Ishikawa (cell line): ENCODE results near the gene PSMA7.

Experiments
- CREB1 ChIP-seq: IDR thresholded peaks from 2 replicates; pipeline ENCODE4 v1.6.1; 2012; ENCODE audit warnings: low read depth
- EP300 ChIP-seq: IDR thresholded peaks from 2 replicates; pipeline ENCODE4 v1.6.1; 2012; ENCODE audit warnings: borderline replicate concordance
- FOXM1 ChIP-seq: IDR thresholded peaks from 2 replicates; pipeline ENCODE4 v1.6.1; 2012; ENCODE audit warnings: low read depth, borderline replicate concordance
- RAD21 ChIP-seq: IDR thresholded peaks from 2 replicates; pipeline ENCODE4 v1.6.1; 2012; ENCODE audit warnings: low read depth
- TAF1 ChIP-seq: IDR thresholded peaks from 2 replicates; pipeline ENCODE4 v1.6.1; 2012; ENCODE audit warnings: low read depth, mild to moderate bottlenecking
- TCF12 ChIP-seq: IDR thresholded peaks from 2 replicates; pipeline ENCODE4 v1.6.1; 2012; ENCODE audit warnings: low read depth
- TEAD4 ChIP-seq: IDR thresholded peaks from 2 replicates; pipeline ENCODE4 v1.6.1; 2012
- ZBTB7A ChIP-seq: IDR thresholded peaks from 2 replicates; pipeline ENCODE4 v1.6.1; 2012; ENCODE audit warnings: low read depth
- TF ChIP-seq, protein P1 (sequence below): IDR thresholded peaks from 2 replicates; pipeline ENCODE4 v1.6.1; 2012; ENCODE audit warnings: low read depth, mild to moderate bottlenecking
- TF ChIP-seq, protein P2 (sequence below): IDR thresholded peaks from 2 replicates; pipeline ENCODE4 v1.6.1; 2012
- TF ChIP-seq, protein P3 (sequence below): IDR thresholded peaks from 2 replicates; pipeline ENCODE4 v1.6.1; 2012

DNA sequence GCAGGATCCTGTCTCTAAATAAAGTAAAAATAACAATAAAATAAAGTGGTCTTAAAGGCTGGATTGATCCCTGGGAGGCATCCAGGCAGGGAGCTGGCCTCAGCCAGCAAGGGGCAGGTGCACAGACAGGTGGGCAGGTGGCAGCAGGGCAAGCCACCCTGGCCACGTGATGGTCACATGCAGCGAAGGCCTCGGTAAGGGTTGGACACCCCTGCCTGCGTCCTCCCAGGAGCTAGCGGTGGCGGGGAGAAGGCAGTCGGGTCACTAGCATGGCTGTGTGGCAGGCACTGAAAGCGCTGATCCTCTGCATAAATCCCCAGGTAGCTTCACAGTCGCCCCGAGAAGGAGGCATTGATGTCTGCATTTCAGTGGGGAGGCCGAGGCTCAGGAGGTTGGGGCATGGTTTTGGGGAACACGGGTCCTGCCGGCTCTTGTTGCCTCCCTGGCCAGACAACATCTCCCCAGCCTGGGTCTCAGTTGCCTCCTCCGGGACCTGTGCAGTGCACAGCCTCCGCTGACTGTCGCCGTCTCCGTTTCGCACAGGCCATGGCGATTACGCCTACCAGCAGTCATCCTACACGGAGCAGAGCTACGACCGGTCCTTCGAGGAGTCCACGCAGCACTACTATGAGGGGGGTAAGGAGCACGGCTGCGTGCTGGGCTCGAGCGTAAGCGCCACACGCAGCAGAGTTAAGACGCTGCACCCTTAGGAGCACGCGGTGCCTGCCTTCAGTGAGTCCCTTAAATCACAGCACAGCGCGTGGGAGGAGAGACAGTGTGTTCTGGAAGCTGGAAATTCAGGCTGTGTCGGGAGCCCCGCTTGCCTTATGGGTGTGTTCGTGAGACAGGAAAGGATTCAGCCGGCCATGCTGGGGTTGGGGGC is 21.9 kb upstream of the PSMA7 start:
- TF ChIP-seq TEAD4 (no peak), RAD21 (no peak), ZBTB7A (no peak), FOXM1 (no peak), EP300 (no peak), TAF1 (no peak), TCF12 (no peak), CREB1 (no peak)
- TF ChIP-seq, protein P1, sequence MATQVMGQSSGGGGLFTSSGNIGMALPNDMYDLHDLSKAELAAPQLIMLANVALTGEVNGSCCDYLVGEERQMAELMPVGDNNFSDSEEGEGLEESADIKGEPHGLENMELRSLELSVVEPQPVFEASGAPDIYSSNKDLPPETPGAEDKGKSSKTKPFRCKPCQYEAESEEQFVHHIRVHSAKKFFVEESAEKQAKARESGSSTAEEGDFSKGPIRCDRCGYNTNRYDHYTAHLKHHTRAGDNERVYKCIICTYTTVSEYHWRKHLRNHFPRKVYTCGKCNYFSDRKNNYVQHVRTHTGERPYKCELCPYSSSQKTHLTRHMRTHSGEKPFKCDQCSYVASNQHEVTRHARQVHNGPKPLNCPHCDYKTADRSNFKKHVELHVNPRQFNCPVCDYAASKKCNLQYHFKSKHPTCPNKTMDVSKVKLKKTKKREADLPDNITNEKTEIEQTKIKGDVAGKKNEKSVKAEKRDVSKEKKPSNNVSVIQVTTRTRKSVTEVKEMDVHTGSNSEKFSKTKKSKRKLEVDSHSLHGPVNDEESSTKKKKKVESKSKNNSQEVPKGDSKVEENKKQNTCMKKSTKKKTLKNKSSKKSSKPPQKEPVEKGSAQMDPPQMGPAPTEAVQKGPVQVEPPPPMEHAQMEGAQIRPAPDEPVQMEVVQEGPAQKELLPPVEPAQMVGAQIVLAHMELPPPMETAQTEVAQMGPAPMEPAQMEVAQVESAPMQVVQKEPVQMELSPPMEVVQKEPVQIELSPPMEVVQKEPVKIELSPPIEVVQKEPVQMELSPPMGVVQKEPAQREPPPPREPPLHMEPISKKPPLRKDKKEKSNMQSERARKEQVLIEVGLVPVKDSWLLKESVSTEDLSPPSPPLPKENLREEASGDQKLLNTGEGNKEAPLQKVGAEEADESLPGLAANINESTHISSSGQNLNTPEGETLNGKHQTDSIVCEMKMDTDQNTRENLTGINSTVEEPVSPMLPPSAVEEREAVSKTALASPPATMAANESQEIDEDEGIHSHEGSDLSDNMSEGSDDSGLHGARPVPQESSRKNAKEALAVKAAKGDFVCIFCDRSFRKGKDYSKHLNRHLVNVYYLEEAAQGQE, result no peak
- TF ChIP-seq, protein P2, sequence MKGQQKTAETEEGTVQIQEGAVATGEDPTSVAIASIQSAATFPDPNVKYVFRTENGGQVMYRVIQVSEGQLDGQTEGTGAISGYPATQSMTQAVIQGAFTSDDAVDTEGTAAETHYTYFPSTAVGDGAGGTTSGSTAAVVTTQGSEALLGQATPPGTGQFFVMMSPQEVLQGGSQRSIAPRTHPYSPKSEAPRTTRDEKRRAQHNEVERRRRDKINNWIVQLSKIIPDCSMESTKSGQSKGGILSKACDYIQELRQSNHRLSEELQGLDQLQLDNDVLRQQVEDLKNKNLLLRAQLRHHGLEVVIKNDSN, result no peak
- TF ChIP-seq, protein P3, sequence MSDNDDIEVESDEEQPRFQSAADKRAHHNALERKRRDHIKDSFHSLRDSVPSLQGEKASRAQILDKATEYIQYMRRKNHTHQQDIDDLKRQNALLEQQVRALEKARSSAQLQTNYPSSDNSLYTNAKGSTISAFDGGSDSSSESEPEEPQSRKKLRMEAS, result no peak
